ENCODE results near the gene NUDT12. TPM values are rescaled to one million over a fixed set of nuclear protein-coding genes. Genes with fewer than 3 reads are reported as not detected.

Gene NUDT12
- polyA plus RNA-seq, 2 of the 4 experiments (the other 2 are of a cell fraction): 3.1 to 6.2 TPM

DNA sequence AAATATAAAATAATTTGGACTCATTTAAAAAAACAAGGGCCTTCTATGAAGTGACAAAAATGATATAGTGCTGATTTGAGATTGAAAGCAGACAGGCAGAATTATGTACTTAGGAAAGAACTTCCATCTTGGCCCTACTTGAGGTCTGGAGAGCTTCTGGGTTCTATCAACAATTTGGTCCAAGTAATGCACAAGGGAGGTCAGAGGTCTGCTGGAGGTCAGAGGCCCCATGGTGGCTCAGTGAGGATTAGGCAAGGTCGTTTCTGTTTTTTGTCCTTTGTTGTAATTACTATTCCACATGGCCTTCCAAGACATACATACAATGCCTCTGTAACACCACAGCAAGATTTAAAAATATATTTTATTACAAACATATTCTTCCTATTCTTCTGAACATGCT lies 37.2 kb downstream of the NUDT12 start:
- Histone ChIP-seq H3K4me1 (peaks cover 13% of the 10 kb centered on the region), H3K4me3 (no peak overlapping the region), H3K4me2 (no peak overlapping the region), H3K9me3 (no peaks in the 10 kb centered on the region), H3K27ac (no peak overlapping the region)
- TF ChIP-seq RNF2 (IDR thresholded peaks at IDR 0.05; ENCODE audit: borderline replicate concordance, low read depth): no peak
- TF ChIP-seq, protein P1, sequence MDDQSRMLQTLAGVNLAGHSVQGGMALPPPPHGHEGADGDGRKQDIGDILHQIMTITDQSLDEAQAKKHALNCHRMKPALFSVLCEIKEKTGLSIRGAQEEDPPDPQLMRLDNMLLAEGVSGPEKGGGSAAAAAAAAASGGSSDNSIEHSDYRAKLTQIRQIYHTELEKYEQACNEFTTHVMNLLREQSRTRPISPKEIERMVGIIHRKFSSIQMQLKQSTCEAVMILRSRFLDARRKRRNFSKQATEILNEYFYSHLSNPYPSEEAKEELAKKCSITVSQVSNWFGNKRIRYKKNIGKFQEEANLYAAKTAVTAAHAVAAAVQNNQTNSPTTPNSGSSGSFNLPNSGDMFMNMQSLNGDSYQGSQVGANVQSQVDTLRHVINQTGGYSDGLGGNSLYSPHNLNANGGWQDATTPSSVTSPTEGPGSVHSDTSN (IDR thresholded peaks at IDR 0.05): no peak
- TF ChIP-seq KDM1A (IDR thresholded peaks at IDR 0.05; ENCODE audit: low read depth): no peak
- no peak for TF ChIP-seq NFE2L2 (conservative IDR thresholded peaks at IDR 0.05; ENCODE audit: low read length)
- TF ChIP-seq, protein P2, sequence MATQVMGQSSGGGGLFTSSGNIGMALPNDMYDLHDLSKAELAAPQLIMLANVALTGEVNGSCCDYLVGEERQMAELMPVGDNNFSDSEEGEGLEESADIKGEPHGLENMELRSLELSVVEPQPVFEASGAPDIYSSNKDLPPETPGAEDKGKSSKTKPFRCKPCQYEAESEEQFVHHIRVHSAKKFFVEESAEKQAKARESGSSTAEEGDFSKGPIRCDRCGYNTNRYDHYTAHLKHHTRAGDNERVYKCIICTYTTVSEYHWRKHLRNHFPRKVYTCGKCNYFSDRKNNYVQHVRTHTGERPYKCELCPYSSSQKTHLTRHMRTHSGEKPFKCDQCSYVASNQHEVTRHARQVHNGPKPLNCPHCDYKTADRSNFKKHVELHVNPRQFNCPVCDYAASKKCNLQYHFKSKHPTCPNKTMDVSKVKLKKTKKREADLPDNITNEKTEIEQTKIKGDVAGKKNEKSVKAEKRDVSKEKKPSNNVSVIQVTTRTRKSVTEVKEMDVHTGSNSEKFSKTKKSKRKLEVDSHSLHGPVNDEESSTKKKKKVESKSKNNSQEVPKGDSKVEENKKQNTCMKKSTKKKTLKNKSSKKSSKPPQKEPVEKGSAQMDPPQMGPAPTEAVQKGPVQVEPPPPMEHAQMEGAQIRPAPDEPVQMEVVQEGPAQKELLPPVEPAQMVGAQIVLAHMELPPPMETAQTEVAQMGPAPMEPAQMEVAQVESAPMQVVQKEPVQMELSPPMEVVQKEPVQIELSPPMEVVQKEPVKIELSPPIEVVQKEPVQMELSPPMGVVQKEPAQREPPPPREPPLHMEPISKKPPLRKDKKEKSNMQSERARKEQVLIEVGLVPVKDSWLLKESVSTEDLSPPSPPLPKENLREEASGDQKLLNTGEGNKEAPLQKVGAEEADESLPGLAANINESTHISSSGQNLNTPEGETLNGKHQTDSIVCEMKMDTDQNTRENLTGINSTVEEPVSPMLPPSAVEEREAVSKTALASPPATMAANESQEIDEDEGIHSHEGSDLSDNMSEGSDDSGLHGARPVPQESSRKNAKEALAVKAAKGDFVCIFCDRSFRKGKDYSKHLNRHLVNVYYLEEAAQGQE (IDR thresholded peaks at IDR 0.05): no peak
- no peak for TF ChIP-seq FOSB (CRISPR knock-in tag; IDR thresholded peaks at IDR 0.05)
- no peak for TF ChIP-seq HOXB13 (CRISPR knock-in tag; IDR thresholded peaks at IDR 0.05; ENCODE audit: low read depth)
- TF ChIP-seq HDAC2 (IDR thresholded peaks at IDR 0.05): no peak
- TF ChIP-seq HOXA7 (CRISPR knock-in tag; IDR thresholded peaks at IDR 0.05): no peak
- ATAC-seq (no peak), DNase-seq (ENCODE audit: low read depth in 1 of 2, low spot score in 1 of 2) (no peak), FAIRE-seq (no peak)
- POLR2A ChIA-PET: no interaction called here
- CTCF ChIA-PET: no interaction called here
- 14% methylated on average over 1 of the region's 1 CpG for WGBS (ENCODE audit: missing lambda C conversion rate)

DNA sequence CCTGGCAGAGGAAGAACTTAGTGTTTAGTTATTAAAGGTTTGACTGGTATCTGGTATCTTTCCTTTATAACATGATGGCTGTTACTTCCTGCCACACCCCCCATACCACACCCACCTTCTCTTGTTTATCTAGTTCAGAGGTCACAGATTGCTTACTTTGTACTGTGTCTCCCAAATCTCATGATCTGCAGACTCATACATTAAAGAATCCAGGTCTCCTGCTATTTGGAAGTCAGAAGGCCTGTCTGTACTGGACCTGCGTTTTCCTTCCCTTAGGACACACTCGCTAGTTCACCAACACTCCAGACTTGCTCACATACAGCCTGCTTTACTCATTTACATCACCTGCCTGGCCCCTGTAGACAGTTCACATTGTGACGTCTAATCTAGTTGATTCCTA lies 39.3 kb downstream of the NUDT12 start:
- ATAC-seq (peak; percentile 34 to 59; a peak in 5 of 6 replicates), FAIRE-seq (no peak)

More for the DNA sequence above, 39.3 kb downstream of the NUDT12 start:
- ChIA-PET CTCF (no interaction called here), POLR2A (no interaction called here)
- H3K4me2 ChIP-seq: peak overlapping the region; percentile 58
- no peaks in the 10 kb centered on the region for H3K9me3 ChIP-seq
- peak in 1 of 2 experiments; percentile 43 for DNase-seq (ENCODE audit: low read depth in 1 of 2, low spot score in 1 of 2)
- H3K27ac ChIP-seq: peak overlapping the region; percentile 1 to 39; a peak in 2 of 6 replicates
- no peak overlapping the region for H3K4me3 ChIP-seq
- WGBS (ENCODE audit: missing lambda C conversion rate): 69% methylated on average over 3 of the region's 3 CpGs
- TF ChIP-seq POLR2AphosphoS2 (conservative IDR thresholded peaks at IDR 0.05; ENCODE audit: low read length) (no peak), EHF (CRISPR knock-in tag; IDR thresholded peaks at IDR 0.05) (no peak), HOXA7 (CRISPR knock-in tag; IDR thresholded peaks at IDR 0.05) (no peak), POLR2A (IDR thresholded peaks at IDR 0.05; ENCODE audit: low read length) (no peak), CBX8 (IDR thresholded peaks at IDR 0.05) (no peak), CBX2 (IDR thresholded peaks at IDR 0.05; ENCODE audit: borderline replicate concordance, low read depth) (no peak), ZSCAN20 (CRISPR knock-in tag; IDR thresholded peaks at IDR 0.05) (no peak), ESRRA (IDR thresholded peaks at IDR 0.05; ENCODE audit: borderline replicate concordance, low read length) (no peak)
- TF ChIP-seq, protein P2 (IDR thresholded peaks at IDR 0.05): no peak
- TF ChIP-seq, protein P3, sequence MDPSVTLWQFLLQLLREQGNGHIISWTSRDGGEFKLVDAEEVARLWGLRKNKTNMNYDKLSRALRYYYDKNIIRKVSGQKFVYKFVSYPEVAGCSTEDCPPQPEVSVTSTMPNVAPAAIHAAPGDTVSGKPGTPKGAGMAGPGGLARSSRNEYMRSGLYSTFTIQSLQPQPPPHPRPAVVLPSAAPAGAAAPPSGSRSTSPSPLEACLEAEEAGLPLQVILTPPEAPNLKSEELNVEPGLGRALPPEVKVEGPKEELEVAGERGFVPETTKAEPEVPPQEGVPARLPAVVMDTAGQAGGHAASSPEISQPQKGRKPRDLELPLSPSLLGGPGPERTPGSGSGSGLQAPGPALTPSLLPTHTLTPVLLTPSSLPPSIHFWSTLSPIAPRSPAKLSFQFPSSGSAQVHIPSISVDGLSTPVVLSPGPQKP (IDR thresholded peaks at IDR 0.05; ENCODE audit: low read depth, low read length): no peak
- H3K4me1 ChIP-seq: peaks cover 13% of the 10 kb centered on the region

Data from A549 (cell line).